ENCODE data around the gene EVC.
A peak's percentile ranks its signal among the peaks of the same experiment; 100 is the strongest.

Gene EVC

DNA sequence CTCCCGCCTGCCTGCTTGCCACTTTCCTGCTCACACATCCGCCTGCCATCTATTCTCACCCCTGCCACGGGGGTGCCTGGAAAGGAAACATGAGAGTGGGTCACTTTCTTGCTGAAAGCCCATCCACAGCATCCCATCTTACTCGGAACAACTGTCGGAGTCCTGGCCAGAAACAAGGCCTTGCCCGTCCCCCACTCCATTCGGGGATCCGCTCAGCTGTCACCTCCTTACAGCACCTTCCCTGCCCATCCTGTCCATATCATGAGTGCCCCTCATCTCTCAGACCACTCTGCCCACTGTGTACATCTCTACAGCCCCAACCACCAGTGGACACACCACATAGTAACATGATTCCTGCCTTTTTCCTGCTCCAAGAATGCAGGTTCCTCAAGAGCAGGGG is 9.0 kb upstream of the EVC start:
- H3K9ac ChIP-seq (ENCODE audit: low read depth, low read length): no peak overlapping the region
- H3K4me1 ChIP-seq (ENCODE audit: insufficient read depth, low read length): peaks cover under 1% of the 10 kb centered on the region; the same call in 1 of the 2 replicates
- no peaks in the 10 kb centered on the region for H3K36me3 ChIP-seq (ENCODE audit: insufficient read depth, low read length)
- H3K9me3 ChIP-seq (ENCODE audit: control insufficient read depth, insufficient read depth, low read length): peaks cover 4% of the 10 kb centered on the region; the same call in 1 of the 2 replicates

DNA sequence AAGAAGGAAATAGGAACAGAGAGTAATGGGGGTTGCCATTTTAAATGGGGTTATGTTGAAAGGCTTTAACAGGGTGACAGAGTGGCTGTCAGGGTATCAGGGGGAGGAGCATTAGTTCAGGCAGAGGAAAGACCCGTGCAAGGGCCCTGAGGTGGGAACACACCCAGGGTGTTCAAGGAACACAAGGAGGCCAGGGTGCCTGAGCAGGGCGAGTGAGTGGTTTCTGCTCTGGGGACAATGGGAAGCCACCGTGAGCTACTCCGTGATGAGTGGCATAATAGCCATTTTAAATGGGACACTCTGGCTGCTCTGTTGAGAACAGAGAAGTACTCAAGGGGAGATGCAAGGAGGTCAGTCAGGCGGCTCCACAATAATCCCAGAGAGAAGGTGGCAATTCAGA is 7.2 kb upstream of the EVC start:
- peaks cover 4% of the 10 kb centered on the region; the same call in 1 of the 2 replicates for H3K9me3 ChIP-seq (ENCODE audit: control insufficient read depth, insufficient read depth, low read length)
- H3K4me1 ChIP-seq (ENCODE audit: insufficient read depth, low read length): peaks cover 3% of the 10 kb centered on the region; the same call in 1 of the 2 replicates
- no peak overlapping the region for H3K9ac ChIP-seq (ENCODE audit: low read depth, low read length)
- no peaks in the 10 kb centered on the region for H3K36me3 ChIP-seq (ENCODE audit: insufficient read depth, low read length)

DNA sequence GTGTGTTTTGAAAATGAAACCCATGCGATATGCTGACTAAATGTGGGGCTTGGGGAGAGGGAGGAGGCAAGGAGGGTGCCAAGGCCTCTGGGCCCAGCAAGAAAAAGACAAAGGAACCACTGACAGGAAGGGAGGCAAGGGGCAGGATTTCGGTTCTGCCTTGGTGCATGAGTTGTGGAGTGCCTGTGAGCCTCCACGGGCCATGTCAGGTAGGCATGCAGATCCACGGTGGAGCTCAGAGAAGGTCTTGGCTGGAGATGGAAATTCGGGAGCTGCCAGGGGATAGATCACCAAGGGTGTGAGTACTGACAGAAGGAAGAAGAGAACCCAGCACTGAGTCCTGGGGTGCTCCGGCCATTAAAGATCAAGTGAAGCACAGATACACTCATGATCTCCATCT is 6.7 kb upstream of the EVC start:
- Histone ChIP-seq H3K9me3 (ENCODE audit: control insufficient read depth, insufficient read depth, low read length) (peaks cover 4% of the 10 kb centered on the region; the same call in 1 of the 2 replicates), H3K36me3 (ENCODE audit: insufficient read depth, low read length) (no peaks in the 10 kb centered on the region), H3K9ac (ENCODE audit: low read depth, low read length) (no peak overlapping the region), H3K4me1 (ENCODE audit: insufficient read depth, low read length) (peaks cover 3% of the 10 kb centered on the region; the same call in 1 of the 2 replicates)

DNA sequence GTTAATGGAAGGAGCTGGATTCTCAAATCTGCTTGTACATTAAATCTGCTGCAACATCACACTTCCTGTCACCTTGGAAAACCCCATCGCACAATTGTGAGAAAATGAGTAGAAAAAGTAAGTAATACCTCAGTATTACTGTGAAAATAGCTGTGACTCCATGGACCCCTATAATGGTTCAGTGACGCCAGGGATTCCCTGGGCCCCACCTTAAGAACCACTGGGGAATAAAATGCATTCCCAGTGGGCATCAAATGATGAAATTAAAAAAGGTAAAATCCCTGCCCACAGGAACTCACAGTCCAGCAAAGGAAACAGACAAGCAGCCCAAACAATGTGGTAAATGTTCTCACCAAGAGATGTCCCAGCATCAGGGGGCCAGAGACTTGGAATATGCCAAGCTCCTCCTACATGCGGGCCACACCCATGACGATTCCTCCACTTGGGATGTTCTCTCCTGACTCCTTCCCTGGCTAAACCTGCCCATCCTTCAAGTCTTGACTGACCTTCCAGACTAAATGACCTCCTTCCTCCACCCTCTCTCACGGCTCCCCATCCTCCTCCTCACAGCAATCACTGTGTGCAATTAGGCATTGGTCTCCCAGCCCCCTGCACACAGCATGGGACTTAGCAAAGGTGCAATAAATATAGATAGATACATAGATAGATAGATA is 5.2 kb upstream of the EVC start:
- Histone ChIP-seq H3K4me1 (ENCODE audit: insufficient read depth, low read length) (peaks cover 3% of the 10 kb centered on the region; the same call in 1 of the 2 replicates), H3K36me3 (ENCODE audit: insufficient read depth, low read length) (no peaks in the 10 kb centered on the region), H3K9me3 (ENCODE audit: control insufficient read depth, insufficient read depth, low read length) (peaks cover 4% of the 10 kb centered on the region; the same call in 1 of the 2 replicates), H3K9ac (ENCODE audit: low read depth, low read length) (no peak overlapping the region)

DNA sequence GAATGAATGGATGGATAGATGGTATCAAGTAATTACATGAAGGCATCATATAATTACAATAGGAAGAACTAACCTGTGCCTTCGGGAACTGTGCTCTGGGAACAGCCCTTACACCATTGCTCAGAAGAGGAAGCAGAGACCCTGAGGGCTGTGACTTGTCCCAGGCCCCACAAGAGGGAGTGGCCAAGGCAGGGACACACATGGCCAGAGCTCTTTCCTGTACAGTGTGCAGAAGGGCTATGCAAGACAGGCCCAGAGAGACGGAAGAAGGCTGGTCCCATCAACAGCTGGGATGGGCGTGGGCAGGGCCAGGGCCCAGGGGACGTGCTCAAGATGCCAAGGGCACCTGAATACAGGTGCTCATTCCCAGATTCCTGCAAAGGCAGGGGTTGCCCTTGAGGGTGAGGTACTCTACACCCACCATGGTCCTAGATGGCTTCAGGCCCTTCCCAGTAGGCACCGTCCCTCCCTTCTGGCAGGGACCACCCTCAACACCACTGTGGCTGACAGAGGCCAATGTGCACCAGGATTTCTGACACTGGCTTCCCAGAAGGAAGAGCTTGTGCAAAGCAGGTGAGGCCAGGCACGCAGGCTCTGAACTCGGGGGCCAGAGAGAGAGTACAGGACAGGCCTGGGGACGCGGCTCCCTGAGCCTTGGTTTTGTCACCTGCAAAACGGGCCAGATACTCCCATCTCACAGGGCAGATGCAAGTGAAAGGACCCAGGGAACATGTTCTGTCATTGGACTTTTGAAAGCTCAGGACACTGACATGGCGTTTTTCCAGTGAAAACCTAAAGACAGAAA is 4.3 kb upstream of the EVC start:
- Histone ChIP-seq H3K36me3 (ENCODE audit: insufficient read depth, low read length) (no peaks in the 10 kb centered on the region), H3K9ac (ENCODE audit: low read depth, low read length) (no peak overlapping the region), H3K9me3 (ENCODE audit: control insufficient read depth, insufficient read depth, low read length) (peaks cover 4% of the 10 kb centered on the region; the same call in 1 of the 2 replicates), H3K4me1 (ENCODE audit: insufficient read depth, low read length) (peaks cover 3% of the 10 kb centered on the region; the same call in 1 of the 2 replicates)

DNA sequence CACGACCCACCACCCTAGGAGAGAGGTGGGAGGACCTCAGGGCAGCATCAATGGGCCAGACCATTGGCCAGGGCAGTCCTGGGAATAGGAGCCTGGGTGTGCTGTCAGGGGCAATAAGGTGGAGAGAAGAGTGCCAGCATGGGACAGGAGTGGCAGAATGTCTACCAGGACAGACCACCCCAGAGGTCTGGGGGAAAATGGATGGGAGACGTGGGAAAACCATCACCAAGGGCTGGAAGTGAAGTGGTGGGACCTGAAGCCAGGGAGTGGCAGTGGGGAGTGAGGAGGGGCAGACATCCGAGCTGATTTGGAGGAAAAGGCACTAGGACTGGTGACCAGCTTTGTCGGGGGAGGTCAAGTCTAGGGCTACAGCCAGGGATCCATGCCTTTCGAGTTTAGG is 3.6 kb upstream of the EVC start:
- H3K9me3 ChIP-seq (ENCODE audit: control insufficient read depth, insufficient read depth, low read length): peaks cover 4% of the 10 kb centered on the region; the same call in 1 of the 2 replicates
- peaks cover 3% of the 10 kb centered on the region; the same call in 1 of the 2 replicates for H3K4me1 ChIP-seq (ENCODE audit: insufficient read depth, low read length)
- H3K36me3 ChIP-seq (ENCODE audit: insufficient read depth, low read length): no peaks in the 10 kb centered on the region
- H3K9ac ChIP-seq (ENCODE audit: low read depth, low read length): peak overlapping the region; percentile 86; the same call in 1 of the 2 replicates

DNA sequence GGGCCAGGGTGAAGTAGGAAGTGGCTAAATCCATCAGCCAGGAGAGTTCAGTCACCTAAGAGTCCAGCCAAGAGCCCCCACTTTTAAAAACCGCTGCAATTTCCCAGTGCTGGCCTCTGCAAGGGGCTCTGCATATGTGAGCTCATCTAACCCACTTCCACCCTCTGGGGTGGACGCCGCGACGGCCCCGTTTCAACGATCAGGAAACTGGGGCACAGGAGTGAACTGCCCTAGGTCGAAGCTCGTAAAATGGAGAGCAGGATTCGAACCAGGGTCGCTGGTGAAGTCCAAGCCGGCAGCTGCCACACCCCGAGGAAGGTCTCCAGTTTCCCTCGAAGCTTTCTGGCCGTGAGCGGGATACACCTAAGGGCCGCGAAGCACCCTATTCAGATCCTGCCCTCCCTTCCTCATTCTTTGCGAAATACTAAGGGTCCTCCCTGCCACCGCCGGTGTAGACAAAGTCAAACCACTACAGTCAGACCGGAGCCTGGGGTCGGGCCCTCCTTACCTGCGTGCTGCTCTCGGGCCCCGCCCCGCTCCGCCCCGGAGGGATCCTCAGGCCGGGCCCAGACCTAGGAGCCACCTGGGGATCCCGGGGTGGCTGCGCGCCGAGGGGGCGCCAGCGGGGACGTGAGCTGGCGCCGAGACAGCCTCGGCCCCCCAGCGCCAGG is 3.1 kb upstream of the EVC start:
- Histone ChIP-seq H3K4me1 (ENCODE audit: insufficient read depth, low read length) (peaks cover 3% of the 10 kb centered on the region; the same call in 1 of the 2 replicates), H3K9ac (ENCODE audit: low read depth, low read length) (peak overlapping the region; percentile 86; the same call in 1 of the 2 replicates)

DNA sequence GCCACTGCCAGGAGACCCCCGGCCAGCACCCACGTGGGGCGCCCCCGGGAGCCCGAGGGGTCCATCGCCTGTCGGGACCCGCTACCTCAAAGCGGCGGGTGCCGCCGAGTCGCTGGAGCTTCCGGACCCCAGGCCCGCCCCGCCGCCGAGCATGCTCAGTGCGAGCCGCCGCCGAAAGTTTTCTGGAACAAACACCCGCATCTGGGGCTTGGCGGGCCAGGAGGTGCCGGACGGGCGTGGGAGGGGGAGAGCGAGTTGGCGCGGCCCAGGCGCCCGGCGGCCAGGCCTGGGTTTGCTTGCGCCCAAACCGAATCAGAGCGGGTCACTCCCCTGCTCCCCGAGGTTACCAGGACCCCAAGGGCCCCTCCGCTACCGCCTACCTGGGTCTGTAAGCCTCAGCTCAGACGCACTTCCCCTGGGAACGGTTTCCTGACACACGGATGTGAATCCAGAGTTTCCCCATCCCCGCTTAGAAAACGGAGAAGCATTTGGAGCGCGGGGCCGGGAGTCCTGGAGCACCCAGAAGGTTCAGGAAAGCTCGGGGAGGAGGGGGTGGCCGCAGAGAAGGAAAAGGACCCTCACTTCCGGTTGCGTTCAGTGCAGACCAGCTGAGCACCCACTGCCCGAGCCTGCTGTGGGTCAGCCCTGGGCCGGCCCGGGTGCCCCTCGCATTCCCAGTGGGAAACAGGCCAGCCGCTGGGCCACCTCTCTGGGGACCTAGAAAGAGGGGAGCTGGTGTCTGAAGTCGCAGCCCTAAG is 2.4 kb upstream of the EVC start, which contains the start of gene EVC2:
EVC2 (minus strand) TSS at position 111 of the 758 bp plus-strand sequence; CDS start at position 65, 46 bp downstream.
- H3K9me3 ChIP-seq (ENCODE audit: control insufficient read depth, insufficient read depth, low read length): peaks cover 4% of the 10 kb centered on the region; the same call in 1 of the 2 replicates
- H3K9ac ChIP-seq (ENCODE audit: low read depth, low read length): peak within 1 kb of the TSS; percentile 86
- H3K36me3 ChIP-seq (ENCODE audit: insufficient read depth, low read length): no peaks in the 10 kb centered on the region
- peaks cover 3% of the 10 kb centered on the region; the same call in 1 of the 2 replicates for H3K4me1 ChIP-seq (ENCODE audit: insufficient read depth, low read length)

More for the DNA sequence above, 3.1 kb upstream of the EVC start:
- Histone ChIP-seq H3K9me3 (ENCODE audit: control insufficient read depth, insufficient read depth, low read length) (peaks cover 4% of the 10 kb centered on the region; the same call in 1 of the 2 replicates), H3K36me3 (ENCODE audit: insufficient read depth, low read length) (no peaks in the 10 kb centered on the region)

DNA sequence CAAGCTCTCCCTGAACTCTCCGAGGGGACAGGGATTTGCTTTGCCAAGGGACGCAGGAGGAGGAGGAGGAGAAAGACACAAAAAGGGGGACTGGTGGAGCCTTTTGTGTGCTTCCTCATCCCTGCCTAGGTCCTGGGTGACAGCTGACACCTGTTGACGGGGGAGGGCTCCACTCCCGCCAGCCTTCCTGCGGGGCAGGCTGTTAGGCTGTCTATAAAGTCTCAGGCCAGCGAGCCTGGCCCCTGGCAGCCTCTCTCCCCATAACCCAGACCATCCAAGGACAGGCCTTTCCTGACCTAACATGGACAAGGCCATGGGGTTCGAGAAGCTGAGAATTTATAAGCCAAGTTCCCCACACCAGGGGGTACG is 1.8 kb upstream of the EVC start:
- peaks cover 3% of the 10 kb centered on the region; the same call in 1 of the 2 replicates for H3K4me1 ChIP-seq (ENCODE audit: insufficient read depth, low read length)
- H3K9me3 ChIP-seq (ENCODE audit: control insufficient read depth, insufficient read depth, low read length): peaks cover 3% of the 10 kb centered on the region; the same call in 1 of the 2 replicates
- peak overlapping the region; percentile 86 for H3K9ac ChIP-seq (ENCODE audit: low read depth, low read length)
- no peaks in the 10 kb centered on the region for H3K36me3 ChIP-seq (ENCODE audit: insufficient read depth, low read length)

DNA sequence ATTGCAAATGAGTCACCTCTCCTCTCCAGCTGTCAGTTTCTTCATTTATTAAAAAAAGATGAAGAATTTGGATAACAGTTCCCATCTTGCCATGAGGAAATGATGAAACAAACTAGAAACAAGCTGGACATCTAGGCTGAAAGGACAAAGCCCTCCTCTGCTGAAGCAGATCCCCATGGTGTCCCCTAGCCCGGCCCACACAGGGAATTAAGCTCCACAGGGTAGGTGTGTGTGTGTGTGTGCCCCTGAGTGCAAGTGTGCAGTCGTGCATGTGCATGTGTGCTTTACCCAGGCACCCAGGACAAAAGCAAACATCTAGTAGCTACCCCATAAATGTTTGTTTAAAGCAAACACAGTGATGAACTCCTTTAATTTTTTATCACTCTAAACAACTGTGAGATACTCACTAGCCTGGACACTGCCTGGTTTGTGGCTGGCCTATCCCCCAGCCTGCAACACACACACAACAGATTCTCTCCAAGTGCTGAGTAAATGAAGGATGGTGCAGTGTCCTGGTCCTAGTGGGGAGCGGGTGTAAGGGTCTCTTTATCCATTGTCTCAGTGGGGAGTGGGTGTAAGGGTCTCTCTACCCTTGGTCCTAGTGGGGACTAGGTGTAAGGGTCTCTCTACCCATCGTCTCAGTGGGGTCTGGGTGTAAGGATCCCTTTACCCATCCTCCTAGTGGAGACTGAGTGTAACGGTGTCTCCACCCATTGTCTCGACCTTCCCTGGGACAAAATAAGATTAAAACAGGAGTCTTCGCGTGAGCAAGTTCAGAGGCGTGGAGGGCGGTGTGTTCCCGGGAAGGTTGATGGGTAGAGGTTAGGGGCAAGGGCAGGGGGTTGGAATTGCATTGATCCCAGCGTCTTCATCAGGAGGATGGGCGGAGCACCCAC is 688 bp upstream of the EVC start:
- Histone ChIP-seq H3K9me3 (ENCODE audit: control insufficient read depth, insufficient read depth, low read length) (no peaks in the 10 kb centered on the region; the same call in none of the 2 replicates), H3K9ac (ENCODE audit: low read depth, low read length) (peak overlapping the region; percentile 62), H3K36me3 (ENCODE audit: insufficient read depth, low read length) (no peaks in the 10 kb centered on the region), H3K4me1 (ENCODE audit: insufficient read depth, low read length) (peaks cover 3% of the 10 kb centered on the region; the same call in 1 of the 2 replicates)

DNA sequence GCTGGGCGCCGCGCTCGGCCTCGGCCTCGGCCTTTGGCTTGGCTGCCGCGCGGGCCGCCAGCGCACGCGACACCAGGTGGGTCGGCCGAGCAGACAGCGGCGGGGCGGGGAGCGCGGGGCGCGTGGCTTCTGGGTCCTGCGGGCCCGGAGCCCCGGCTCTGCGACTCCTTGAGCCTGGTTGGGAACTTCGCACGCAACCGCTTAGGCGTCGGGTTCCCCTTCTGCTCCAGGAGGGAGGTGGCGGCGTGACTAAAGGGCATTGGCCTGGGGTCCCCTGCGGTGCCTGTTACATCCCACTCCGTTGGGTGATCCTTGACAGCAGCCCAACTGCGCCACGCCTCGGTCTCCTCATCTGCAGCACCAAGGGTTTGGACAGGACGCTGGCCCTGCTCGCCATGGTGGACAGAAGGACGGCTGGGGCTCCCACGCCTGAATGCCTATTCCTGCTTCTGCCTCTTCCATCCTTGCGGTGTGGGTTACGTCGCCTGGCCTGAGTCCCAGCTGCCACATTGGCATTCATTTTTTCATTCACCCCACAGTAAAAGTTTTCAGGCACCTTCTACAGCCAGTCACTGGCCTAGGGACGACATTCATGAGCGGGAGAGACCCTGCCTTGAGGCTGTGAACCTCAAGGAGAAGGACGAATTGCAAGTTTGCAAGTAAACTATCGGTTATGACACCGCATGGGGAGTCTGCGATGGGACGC is 631 bp downstream of the EVC start:
- Histone ChIP-seq H3K36me3 (ENCODE audit: insufficient read depth, low read length) (no peaks in the 10 kb centered on the region), H3K4me1 (ENCODE audit: insufficient read depth, low read length) (peaks cover 3% of the 10 kb centered on the region; the same call in 1 of the 2 replicates), H3K9ac (ENCODE audit: low read depth, low read length) (peak overlapping the region; percentile 62), H3K9me3 (ENCODE audit: control insufficient read depth, insufficient read depth, low read length) (no peaks in the 10 kb centered on the region; the same call in none of the 2 replicates)

DNA sequence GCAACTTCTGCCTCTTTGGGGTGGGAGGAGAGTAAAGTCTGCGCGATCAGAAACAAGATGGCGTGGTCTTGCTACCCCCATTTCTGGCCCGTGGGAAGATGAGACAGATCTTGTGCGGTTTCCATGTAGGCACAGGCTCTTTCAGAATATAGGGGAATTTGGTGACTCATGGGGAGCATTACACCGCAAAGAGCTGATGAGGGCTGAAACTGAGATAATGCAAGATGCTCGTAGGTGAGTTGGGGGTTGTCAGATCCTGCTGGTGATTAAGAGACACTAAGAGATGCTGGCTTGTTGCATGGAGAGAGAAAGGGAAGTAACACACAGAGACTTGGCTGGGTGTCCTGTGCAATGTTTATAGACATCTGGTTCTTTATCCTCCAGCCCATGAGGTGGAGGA is 1.5 kb downstream of the EVC start:
- no peaks in the 10 kb centered on the region; the same call in 1 of the 2 replicates for H3K4me1 ChIP-seq (ENCODE audit: insufficient read depth, low read length)
- no peak overlapping the region for H3K9ac ChIP-seq (ENCODE audit: low read depth, low read length)
- H3K9me3 ChIP-seq (ENCODE audit: control insufficient read depth, insufficient read depth, low read length): no peaks in the 10 kb centered on the region; the same call in none of the 2 replicates
- no peaks in the 10 kb centered on the region for H3K36me3 ChIP-seq (ENCODE audit: insufficient read depth, low read length)
